SK-N-SH treated with all-trans-retinoic acid at 6 μM for 48 hours (cell line): ENCODE results near the gene ETNK2.

Source experiments
- OSR1 ChIP-seq: fragments of 250-450 bp; sonication (Bioruptor Pico); IDR thresholded peaks from 2 replicates; pipeline ENCODE4 v1.8.0; 2022; ENCODE audit warnings: moderate library complexity, mild to moderate bottlenecking, inconsistent platforms
- PATZ1 ChIP-seq: fragments of 250-450 bp; sonication (Bioruptor Pico); IDR thresholded peaks from 2 replicates; pipeline ENCODE4 v1.8.0; 2020; ENCODE audit warnings: mild to moderate bottlenecking, moderate library complexity, borderline replicate concordance
- POU6F1 ChIP-seq: fragments of 250-450 bp; sonication (Bioruptor Pico); IDR thresholded peaks from 2 replicates; pipeline ENCODE4 v1.8.0; 2021; ENCODE audit warnings: low read depth, mild to moderate bottlenecking, moderate library complexity, borderline replicate concordance
- PPARA ChIP-seq: fragments of 250-450 bp; sonication (Bioruptor Pico); IDR thresholded peaks from 2 replicates; pipeline ENCODE4 v1.5.0; 2020; ENCODE audit warnings: mild to moderate bottlenecking, borderline replicate concordance
- SNAI2 ChIP-seq: fragments of 250-450 bp; sonication (Bioruptor Pico); IDR thresholded peaks from 2 replicates; pipeline ENCODE4 v1.5.0; 2020; ENCODE audit warnings: mild to moderate bottlenecking, moderate library complexity

- TF ChIP-seq SNAI2 (CRISPR knock-in tag): no peak
- no peak for TF ChIP-seq PATZ1 (CRISPR knock-in tag)
- TF ChIP-seq OSR1 (CRISPR knock-in tag): no peak
- no peak for TF ChIP-seq POU6F1 (CRISPR knock-in tag)
- TF ChIP-seq PPARA (CRISPR knock-in tag): no peak
These were observed 49.0 kb downstream of the ETNK2 start for GRCh38 chr1:204102739-204103430.
